AG20443 (cell line): ENCODE results near the gene ANKRD42.
"Not testable (repeated sequence)": the region's sequence is repeated elsewhere in the genome, so short reads cannot be mapped to it uniquely, and the experiment has no call there.

Experiments used
- DNase-seq: peaks from one replicate; pipeline ENCODE4 v3.0.0; 2012; ENCODE audit warnings: low spot score, mixed read lengths

The ANKRD42 gene

GRCh38 chr11:83241291-83241946 is 47.9 kb downstream of the ANKRD42 start:
- DNase-seq: peak; percentile 53

- DNase-seq: no peak
Observed at GRCh38 chr11:83249445-83249844, 55.9 kb downstream of the ANKRD42 start.

- peak; percentile 63 for DNase-seq
Observed at GRCh38 chr11:83249972-83250593, 56.6 kb downstream of the ANKRD42 start.

DNA sequence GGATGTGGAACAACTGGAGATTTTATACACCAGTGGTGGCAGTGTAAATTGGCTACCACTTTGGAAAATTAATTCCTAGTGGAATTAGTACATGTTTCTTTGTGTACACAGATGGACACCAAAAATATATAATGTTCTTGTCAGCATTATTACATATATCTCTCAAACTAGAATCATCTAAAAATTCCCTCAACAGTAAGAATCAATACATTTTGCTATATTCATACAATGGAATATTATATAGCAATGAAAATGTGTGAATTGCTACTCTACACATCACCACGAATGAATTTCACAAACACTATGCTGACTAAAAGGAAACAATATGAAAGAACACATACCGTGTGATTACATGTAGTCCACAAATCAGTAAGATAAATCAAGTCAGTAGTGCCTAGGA is 58.8 kb downstream of the ANKRD42 start:
- no peak for DNase-seq

- no peak for DNase-seq
Observed at GRCh38 chr11:83252941-83253340, 59.4 kb downstream of the ANKRD42 start.

DNA sequence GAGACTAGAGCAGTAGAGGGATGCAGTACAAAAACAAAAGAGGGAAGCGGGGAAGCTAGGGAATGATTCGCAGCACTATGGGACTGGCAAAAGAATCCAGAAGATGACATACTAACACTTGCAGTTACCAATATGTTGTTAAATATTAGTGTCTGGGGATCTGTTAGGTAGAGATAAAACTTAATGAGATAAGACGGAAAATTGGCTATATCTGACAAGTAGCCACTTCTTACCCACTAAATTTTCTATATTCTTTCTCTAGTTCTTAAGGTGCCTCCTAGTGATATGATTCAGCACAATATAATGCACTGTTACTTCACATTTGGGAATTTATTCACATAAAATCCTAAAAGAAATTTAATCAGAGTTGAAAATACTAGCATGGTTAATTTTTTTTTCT is 61.9 kb downstream of the ANKRD42 start:
- DNase-seq: no peak

DNA sequence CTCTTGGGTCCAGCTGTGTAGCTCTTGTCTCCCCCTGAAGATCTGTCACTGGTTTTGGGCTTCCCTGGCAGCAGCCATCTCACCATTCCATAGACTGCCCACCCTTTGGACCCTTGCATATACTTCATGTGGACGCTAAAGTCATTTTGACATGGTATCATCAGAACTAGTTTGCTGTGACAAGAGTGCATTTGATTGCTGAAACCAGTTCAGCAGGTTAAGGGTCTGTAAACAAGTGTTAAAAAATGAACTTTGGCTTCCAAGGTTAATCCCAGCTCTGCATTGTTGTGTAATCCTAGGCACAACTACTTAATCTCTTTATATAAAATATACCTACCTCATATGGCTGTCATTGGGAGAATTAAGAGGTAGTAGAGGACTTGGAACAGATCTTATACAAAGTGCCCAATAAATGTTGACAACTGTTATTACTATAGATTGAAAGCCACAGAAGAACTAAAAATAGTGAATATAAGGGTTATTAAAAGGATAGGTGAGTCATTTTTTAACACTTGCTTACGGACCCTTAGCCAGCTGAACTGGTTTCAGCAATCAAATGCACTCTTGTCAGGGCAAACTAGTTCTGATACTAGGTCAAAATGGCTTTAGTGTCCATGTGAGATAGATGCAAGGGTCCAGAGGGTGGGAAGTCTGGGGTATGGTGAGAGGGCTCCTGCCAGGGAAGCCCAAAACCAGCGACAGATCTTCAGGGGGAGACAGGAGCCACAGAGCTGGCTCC is 63.3 kb downstream of the ANKRD42 start:
- DNase-seq: no peak

DNA sequence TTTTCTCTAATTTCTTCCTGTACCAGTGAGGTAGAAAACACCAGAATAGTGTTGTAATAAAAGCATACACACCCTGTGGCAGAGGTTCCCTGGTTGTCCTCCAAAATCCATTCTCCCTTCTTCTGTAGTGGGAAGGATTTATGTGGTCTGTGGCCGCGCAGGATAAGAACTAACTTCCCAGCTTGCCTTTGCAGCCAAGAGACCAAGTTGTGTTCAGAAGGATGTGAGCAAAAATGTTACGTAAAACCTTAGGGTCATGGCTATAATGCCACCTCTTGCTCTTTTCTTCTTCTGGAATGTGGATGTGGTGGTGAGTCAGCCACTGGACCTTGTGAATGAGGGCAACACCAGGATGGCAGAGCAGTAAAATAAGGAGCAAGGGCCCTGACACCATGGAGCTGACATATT is 64.3 kb downstream of the ANKRD42 start:
- DNase-seq: peak; percentile 59

DNA sequence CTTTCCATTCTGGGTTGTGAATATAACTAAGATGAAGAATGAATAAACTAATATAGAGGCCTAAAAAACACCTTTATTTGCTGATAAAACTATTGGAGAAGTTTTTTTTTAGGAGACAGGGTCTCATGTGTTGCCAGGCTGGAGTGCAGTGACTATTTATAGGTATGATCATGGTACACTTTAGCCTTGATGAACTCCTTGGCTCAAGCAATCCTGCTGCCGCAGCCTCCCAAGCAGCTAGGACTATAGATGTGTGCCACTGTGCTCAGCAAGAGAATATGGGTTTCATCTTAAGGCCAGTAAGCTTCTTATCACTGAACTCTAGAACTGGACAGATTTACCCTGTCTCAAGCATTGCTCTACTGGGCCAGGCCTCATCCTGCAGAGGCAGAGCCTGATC is 66.0 kb downstream of the ANKRD42 start:
- DNase-seq: no peak

- DNase-seq: no peak
Observed at GRCh38 chr11:83265331-83265730, 71.8 kb downstream of the ANKRD42 start.

- not testable (repeated sequence) for DNase-seq
Observed at GRCh38 chr11:83269080-83269479, 75.6 kb downstream of the ANKRD42 start.

DNA sequence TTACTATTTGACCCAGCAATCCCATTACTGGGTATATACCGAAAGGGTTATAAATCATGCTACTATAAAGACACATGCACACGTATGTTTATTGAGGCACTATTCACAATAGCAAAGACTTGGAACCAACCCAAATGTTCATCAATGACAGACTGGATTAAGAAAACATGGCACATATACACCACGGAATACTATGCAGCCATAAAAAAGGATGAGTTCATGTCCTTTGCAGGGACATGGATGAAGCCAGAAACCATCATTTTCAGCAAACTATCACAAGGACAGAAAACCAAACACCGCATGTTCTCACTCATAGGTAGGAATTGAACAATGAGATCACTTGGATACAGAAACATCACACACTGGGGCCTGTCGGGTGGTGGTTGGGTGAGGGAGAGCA is 78.2 kb downstream of the ANKRD42 start:
- not testable (repeated sequence) for DNase-seq

GRCh38 chr11:83272627-83273026 is 79.1 kb downstream of the ANKRD42 start:
- DNase-seq: peak; percentile 64

DNA sequence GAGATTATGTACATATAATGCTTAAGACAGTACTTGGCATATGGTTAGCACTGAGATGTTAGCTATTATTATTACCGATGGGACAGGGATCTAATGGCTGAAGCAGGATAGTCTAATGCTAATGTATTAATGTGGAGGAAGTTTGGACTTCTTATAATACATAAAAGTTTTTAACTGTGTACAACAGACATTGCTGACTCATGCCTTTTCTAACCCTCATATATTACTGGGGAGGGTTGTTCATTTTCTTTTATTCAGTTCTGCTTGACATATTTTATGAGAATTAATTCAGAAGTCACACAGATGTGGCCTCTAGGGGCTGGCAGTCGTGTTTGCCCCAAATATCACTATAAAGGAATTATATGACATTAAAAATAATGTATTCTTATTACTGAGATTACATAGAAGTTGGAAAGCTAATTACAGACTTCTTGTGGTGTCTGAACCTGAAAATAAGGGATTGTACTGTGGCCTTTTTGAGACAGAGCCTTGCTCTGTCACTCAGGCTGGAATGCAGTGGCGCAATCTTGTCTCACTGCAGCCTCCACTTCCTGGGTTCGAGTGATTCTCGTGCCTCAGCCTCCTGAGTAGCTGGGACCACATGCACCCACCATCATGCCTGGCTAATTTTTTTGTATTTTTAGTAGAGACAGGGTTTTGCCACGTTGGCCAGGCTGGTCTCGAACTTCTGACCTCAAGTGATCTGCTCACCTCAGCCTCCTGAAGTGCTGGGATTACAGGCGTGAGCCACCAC is 82.6 kb downstream of the ANKRD42 start:
- DNase-seq: no peak

GRCh38 chr11:83278351-83278750 is 84.8 kb downstream of the ANKRD42 start:
- DNase-seq: peak; percentile 34

DNA sequence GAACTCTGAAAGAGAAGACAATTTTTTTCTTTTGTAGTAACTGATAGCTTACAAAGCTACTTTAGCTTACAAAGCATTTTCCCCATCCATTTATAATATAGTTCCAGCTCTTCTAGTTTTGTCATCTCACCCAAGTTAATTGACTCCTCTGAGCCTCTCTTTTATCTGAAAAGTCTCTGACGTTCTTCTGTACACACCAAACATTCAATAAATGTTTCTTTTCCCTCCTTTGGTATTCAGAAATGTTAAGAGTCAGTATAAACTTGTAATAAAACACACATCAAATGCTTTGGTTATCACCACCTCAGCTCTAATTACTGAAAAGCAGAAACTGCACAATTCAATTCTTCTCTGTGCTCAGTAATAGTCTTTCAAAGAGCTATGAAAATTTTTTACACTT is 86.7 kb downstream of the ANKRD42 start:
- no peak for DNase-seq

GRCh38 chr11:83282084-83282716 is 88.7 kb downstream of the ANKRD42 start:
- DNase-seq: no peak

DNA sequence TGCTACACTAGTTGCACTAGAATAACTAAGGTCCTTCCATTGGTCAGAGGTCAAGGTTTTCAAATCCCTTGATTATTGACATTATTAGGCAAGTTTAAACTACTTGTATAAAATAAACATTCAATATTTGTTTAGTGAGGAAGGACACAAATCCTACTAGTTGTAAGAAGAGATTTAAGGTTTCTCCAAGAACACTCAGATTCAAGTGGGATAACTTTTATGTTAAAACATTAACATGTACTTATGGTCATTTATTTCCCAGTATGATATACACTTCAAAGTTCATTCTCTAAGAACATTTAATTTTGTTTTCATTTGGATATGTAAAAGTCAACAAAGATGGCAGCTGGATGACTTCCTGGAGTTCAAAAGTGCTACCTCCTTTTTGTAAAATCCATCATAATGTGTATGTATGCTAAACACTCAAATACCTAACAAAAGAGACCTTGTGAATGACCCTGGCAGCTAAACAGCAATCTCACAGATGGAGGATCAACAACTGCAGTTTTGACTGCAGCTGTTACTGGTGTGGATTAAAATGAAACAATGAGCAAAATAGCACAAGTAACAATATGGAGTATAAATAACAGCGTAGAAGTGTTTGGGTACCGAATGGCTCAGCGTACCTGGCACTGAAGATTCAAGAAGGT is 91.1 kb downstream of the ANKRD42 start:
- DNase-seq: no peak

- no peak for DNase-seq
Observed at GRCh38 chr11:83285151-83285770, 91.7 kb downstream of the ANKRD42 start.

DNA sequence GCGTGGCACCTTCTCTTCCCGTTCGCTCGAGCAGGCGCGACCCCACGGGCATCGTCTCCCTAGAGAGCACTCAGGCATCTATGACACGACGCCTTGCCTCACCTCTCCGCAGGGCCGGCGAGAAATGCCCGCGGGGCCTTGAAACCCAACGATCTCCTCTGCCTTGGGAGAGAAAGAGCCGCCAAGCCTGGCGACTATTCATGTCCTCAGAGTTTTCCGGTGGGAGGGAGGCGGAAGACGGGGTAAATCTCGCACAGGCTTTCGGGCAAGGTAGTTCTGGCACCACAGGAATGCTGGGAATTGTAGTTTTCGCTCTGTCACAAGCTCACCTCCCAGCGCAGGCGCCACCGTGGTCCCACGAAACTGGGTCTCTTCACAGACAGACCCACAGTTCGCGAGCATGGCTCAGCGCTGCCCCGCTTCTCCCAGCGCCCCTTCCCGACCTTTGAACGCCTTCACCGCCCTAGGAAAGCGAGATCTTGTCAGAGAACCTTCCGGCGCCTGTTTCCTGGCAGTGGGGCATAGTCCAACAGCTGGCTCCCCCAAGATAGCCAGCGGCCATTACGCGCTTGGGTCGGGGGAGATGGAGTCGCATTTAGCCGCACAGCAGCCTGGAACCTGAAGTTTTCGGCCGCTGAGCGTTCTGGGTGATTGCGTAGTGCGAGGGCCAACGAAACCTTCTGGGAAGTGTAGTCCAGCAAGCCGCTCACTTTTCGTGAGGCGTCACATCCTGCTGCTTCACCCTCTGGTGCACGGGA is 92.4 kb downstream of the ANKRD42 start, which contains the start of gene CCDC90B:
Gene CCDC90B, minus strand, starts transcription at position 597 of the 758 bp plus-strand sequence. Its CDS starts 395 bp downstream, at position 202.
- DNase-seq: peak; percentile 95
